Embryonic facial prominence (tissue), 1 donor: ENCODE measurements around the gene SH3PXD2A.
"Not testable (repeated sequence)": the region's sequence is repeated elsewhere in the genome, so short reads cannot be mapped to it uniquely, and the experiment has no call there.

Experiments
- DNase-seq: peaks from one replicate; pipeline ENCODE4 v3.0.0-alpha.2; 2016; ENCODE audit errors: extremely low spot score

The SH3PXD2A gene

GRCh38 chr10:103747193-103747865, 108.0 kb downstream of the SH3PXD2A start:
- DNase-seq, result no peak

- no peak for DNase-seq
Measured at GRCh38 chr10:103746598-103746997, 108.8 kb downstream of the SH3PXD2A start.

- no peak for DNase-seq
Measured at GRCh38 chr10:103745341-103746247, 109.8 kb downstream of the SH3PXD2A start.

- DNase-seq, result no peak
Measured at GRCh38 chr10:103742824-103743223, 112.6 kb downstream of the SH3PXD2A start.

GRCh38 chr10:103740611-103741010, 114.8 kb downstream of the SH3PXD2A start:
- DNase-seq, result no peak

GRCh38 chr10:103739039-103739764, 116.2 kb downstream of the SH3PXD2A start:
- DNase-seq, result peak; percentile 72

DNA sequence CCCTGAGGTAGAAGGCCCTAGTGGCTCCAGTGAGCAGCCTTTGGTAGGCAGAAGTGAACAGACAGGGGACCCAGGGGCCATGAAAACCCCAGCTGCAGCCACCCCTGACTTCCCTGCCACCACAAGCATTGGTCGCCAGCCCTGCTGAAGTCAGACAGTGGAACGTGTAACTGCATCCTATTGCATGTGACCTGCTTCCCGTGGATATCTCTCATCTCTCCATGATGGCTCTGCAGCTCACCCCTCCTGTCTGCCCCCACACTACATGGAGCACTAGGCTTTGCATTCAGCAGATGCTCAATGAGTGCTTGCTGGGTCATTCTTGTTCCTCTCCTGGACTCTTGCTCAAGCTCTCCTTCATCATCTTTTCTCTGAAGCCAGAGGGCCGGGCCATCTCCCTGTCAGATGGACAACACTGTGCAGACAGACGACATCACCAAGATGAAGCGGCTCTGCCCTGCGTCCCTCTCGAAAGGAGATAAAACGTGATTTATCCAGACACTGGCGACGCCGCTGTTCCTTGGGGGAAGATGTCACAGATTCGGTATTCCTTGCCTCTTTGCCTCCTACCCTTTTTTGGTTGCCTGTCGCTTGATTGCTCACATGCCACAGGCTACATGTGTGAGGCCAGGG, 117.5 kb downstream of the SH3PXD2A start:
- no peak for DNase-seq

- no peak for DNase-seq
Measured at GRCh38 chr10:103736763-103737162, 118.6 kb downstream of the SH3PXD2A start.

DNA sequence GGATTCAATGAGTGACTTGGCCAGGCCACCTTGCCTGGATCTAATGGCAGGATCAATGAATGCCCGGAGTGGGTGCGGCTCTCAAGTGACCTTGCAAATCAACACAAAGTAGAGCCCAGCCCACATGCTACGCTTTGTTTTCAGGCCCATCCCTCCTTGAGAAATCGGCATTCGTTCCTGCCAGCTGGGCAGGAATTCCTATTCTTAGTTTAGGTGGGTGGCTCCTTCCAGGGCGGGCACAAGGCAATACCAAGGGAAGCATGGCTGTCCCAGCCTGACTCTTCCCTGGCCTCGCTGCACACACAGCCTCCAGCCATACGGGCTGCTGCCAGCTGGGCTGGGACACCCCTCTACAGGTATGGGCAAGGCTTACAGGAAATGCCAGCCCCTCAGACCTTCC, 119.3 kb downstream of the SH3PXD2A start:
- DNase-seq, result no peak

DNA sequence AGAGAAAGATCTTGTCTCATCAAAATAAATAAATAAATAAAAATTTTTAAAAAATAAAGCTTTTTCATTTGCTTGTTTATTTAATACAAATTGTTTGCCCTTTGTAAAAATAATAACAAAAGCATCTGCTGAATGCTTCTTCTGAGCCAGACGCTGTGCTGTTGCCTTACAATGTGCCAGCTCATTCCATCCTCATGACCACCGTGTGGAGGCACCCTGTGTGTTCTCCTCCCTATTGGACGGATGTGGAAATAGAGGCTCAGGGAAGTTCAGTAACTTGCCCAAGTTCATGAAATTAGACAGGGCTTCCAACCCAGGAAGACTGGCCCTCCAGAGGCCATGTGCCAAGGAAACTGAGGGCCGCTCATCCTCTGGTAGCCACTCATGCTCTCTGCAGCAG, 120.6 kb downstream of the SH3PXD2A start:
- DNase-seq, result no peak

- no peak for DNase-seq
Measured at GRCh38 chr10:103733045-103733419, 122.3 kb downstream of the SH3PXD2A start.

- no peak for DNase-seq
Measured at GRCh38 chr10:103732339-103733044, 122.9 kb downstream of the SH3PXD2A start.

- DNase-seq, result no peak
Measured at GRCh38 chr10:103731609-103732270, 123.6 kb downstream of the SH3PXD2A start.

DNA sequence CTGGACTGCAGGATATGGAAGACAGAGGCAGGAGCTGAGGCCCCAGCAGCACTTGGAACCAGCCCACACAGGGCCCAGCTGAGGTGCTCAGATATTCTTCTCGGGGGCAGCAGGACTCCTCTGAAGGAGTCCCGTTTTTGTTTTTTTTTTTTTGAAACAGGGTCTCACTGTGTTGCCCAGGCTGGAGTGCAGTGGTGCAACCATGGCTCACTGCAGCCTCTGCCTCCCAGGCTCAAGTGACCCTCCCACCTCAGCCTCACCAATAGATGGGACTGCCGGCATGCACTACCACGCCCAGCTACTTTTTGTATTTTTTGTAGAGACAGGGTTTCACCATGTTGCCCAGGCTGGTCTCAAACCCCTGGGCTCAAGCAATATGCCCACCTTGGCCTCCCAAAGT, 124.3 kb downstream of the SH3PXD2A start:
- DNase-seq, result not testable (repeated sequence)

- DNase-seq, result no peak
Measured at GRCh38 chr10:103729851-103730250, 125.5 kb downstream of the SH3PXD2A start.

GRCh38 chr10:103727991-103728689, 127.2 kb downstream of the SH3PXD2A start:
- no peak for DNase-seq

DNA sequence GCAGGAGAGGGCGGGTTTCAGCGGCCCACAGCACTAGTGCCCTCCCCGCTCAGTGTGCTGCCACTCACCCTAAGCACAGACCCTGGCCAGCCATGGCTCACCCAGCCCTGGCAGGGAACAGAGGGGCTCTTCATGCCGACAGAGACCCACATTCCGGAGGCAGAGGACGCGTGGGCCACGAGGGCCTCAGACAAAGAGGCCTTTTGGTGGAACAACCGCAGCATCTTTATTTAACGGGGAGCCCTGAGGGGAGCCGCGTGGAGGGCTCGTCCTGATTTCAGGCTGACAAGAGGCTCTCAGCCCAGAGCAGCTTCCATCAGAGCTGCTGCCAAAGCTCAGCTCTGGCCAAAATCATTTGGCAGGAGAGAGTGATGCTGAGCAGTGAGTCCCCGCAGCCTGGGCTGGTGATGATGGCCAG, 127.8 kb downstream of the SH3PXD2A start:
- DNase-seq, result no peak

GRCh38 chr10:103726637-103727036, 128.7 kb downstream of the SH3PXD2A start:
- DNase-seq, result no peak

GRCh38 chr10:103725242-103725641, 130.1 kb downstream of the SH3PXD2A start:
- DNase-seq, result no peak

GRCh38 chr10:103724771-103725170, 130.6 kb downstream of the SH3PXD2A start:
- DNase-seq, result no peak
